K562 (cell line): ENCODE measurements around the gene DGCR2. TPM values are rescaled to one million over a fixed set of nuclear protein-coding genes. Genes with fewer than 3 reads are reported as not detected.

Source experiments
- BCL6 ChIP-seq: fragments of 250-450 bp; sonication (Bioruptor Pico); IDR thresholded peaks from 2 replicates; pipeline ENCODE4 v1.4.0; 2020
- CBX1 ChIP-seq: sonication (generic); IDR thresholded peaks from 2 replicates; pipeline ENCODE4 v1.6.1; 2016; ENCODE audit warnings: antibody characterized with exemption, low read depth, mild to moderate bottlenecking
- CEBPB ChIP-seq: fragments of 450-650 bp; IDR thresholded peaks from 2 replicates; pipeline ENCODE4 v1.6.1; 2016; ENCODE audit warnings: missing genetic modification characterization, missing compliant biosample characterization
- CREM ChIP-seq: IDR thresholded peaks from 2 replicates; pipeline ENCODE4 v1.6.1; 2014; ENCODE audit warnings: antibody characterized with exemption, low read depth
- ELF1 ChIP-seq: fragments of 200-800 bp; sonication (Bioruptor generic); IDR thresholded peaks from 2 replicates; pipeline ENCODE4 v1.6.1; 2016; ENCODE audit warnings: missing genetic modification characterization, missing compliant biosample characterization
- ETV6 ChIP-seq, 3 experiments: fragments of 150-350 bp in 1 of 3; sonication (generic) in 1 of 3; formaldehyde crosslinking in 1 of 3; IDR thresholded peaks; 2 replicates each; pipeline versions ENCODE4 v1.6.1 to v1.8.0; 2014 to 2022; ENCODE audit warnings: borderline replicate concordance in 2 of 3, low read depth in 2 of 3, antibody characterized with exemption in 1 of 3, low read length in 1 of 3, mild to moderate bottlenecking in 1 of 3, missing genetic modification reagents in 1 of 3
- FOXJ3 ChIP-seq: sonication (generic); formaldehyde crosslinking; IDR thresholded peaks from 2 replicates; pipeline ENCODE4 v1.4.0; 2020; ENCODE audit warnings: mild to moderate bottlenecking, missing genetic modification reagents
- PHF20 ChIP-seq: fragments of 450-650 bp; IDR thresholded peaks from 2 replicates; pipeline ENCODE4 v1.6.1; 2018; ENCODE audit not compliant: partially characterized antibody
- PHTF2 ChIP-seq: fragments of 250-450 bp; sonication (Bioruptor Pico); IDR thresholded peaks from 2 replicates; pipeline ENCODE4 v1.5.0; 2021; ENCODE audit warnings: mild to moderate bottlenecking
- POLR2AphosphoS2 ChIP-seq: IDR thresholded peaks from 2 replicates; pipeline ENCODE4 v1.6.1; 2012; ENCODE audit warnings: low read length, improper control_type of control experiment
- SIX5 ChIP-seq, 2 experiments: IDR thresholded peaks; 2 replicates each; pipeline ENCODE4 v1.6.1; 2011; ENCODE audit warnings: low read length in 2 of 2, borderline replicate concordance in 1 of 2, low read depth in 1 of 2, mild to moderate bottlenecking in 1 of 2, moderate library complexity in 1 of 2; ENCODE audit not compliant: insufficient read depth in 1 of 2
- SMAD1 ChIP-seq: fragments of 150-350 bp; IDR thresholded peaks from 2 replicates; pipeline ENCODE4 v1.6.1; 2014; ENCODE audit warnings: low read length, low read depth; ENCODE audit not compliant: partially characterized antibody
- SNRNP70 ChIP-seq: fragments of 200-400 bp; formaldehyde crosslinking; optimal IDR thresholded peaks from 2 replicates; pipeline ENCODE3; 2017; ENCODE audit warnings: low read depth, low read length
- TBP ChIP-seq: optimal IDR thresholded peaks from 2 replicates; pipeline ENCODE3; 2011; ENCODE audit warnings: low read depth, low read length, improper control_type of control experiment
- ZNF133 ChIP-seq: fragments of 250-450 bp; sonication (Bioruptor Pico); IDR thresholded peaks from 2 replicates; pipeline ENCODE4 v1.4.0; 2020; ENCODE audit warnings: mild to moderate bottlenecking
- ZNF174 ChIP-seq: fragments of 250-450 bp; sonication (Bioruptor Pico); IDR thresholded peaks from 2 replicates; pipeline ENCODE4 v1.4.0; 2020; ENCODE audit warnings: mild to moderate bottlenecking
- ZNF384 ChIP-seq: IDR thresholded peaks from 2 replicates; pipeline ENCODE4 v1.6.1; 2012; ENCODE audit warnings: low read depth, low read length, improper control_type of control experiment
- polyA plus RNA-seq, 8 experiments: library from polyadenylated mRNA; depleted of rRNA in 4 of 8; stranded (reverse) in 5 of 8; unstranded in 3 of 8; fragments of >200 nt; fragmentation: Nextera tagmentation in 2 of 8; fragmentation: Illumina TruSeq in 1 of 8; extraction: Ambion mirVana in 2 of 8; extraction: Trizol in 1 of 8; gene quantifications; 2 replicates each; pipeline versions ENCODE4 v1.2.1 to v1.2.3, GENCODE V29; 2011 to 2014; ENCODE audit warnings: inconsistent platforms in 1 of 8, missing spikeins in 1 of 8
- total RNA-seq, 7 experiments: library from RNA; depleted of rRNA in 6 of 7; stranded (reverse); fragments of >200 nt in 6 of 7; fragmentation: Illumina TruSeq in 2 of 7; extraction: Trizol in 2 of 7; gene quantifications; 2 replicates each; pipeline versions ENCODE4 v1.2.1 to v1.2.3, GENCODE V29; 2011 to 2021; ENCODE audit warnings: low replicate concordance in 1 of 7
- TF ChIP-seq, protein P1 (sequence below): fragments of 450-650 bp; IDR thresholded peaks from 2 replicates; pipeline ENCODE4 v1.7.1; 2018; ENCODE audit warnings: mild to moderate bottlenecking, low read depth; ENCODE audit not compliant: partially characterized antibody
- TF ChIP-seq, protein P2 (sequence below), 2 experiments: fragments of 450-650 bp in 1 of 2; sonication (generic) in 1 of 2; formaldehyde crosslinking in 1 of 2; IDR thresholded peaks in 1 of 2; conservative IDR thresholded peaks in 1 of 2; 2 replicates each; pipeline versions ENCODE4 v1.6.1 to v1.8.1; 2016 to 2023; ENCODE audit warnings: mild to moderate bottlenecking in 2 of 2, moderate library complexity in 2 of 2, inconsistent platforms in 1 of 2, missing genetic modification reagents in 1 of 2
- TF ChIP-seq, protein P3 (sequence below): fragments of 450-650 bp; conservative IDR thresholded peaks from 2 replicates; pipeline ENCODE4 v1.6.1; 2016; ENCODE audit warnings: missing genetic modification characterization, low read depth, mild to moderate bottlenecking, control low read depth, missing compliant biosample characterization
- TF ChIP-seq, protein P4 (sequence below): fragments of 450-650 bp; formaldehyde crosslinking; IDR thresholded peaks from 2 replicates; pipeline ENCODE4 v1.4.0; 2020; ENCODE audit warnings: mild to moderate bottlenecking, mixed read lengths

The DGCR2 gene
- total and polyA plus RNA-seq, 9 of the 15 experiments (the other 6 are each of a cell fraction or from before 2014, with no cell fraction given), result 0.69 to 101 (median 56.4) TPM

- TF ChIP-seq ZNF133 (CRISPR knock-in tag) (peak; percentile 35; the same call in 1 of the 2 replicates), CREM (no peak), SIX5 (IDR thresholded peaks at IDR 0.05; ENCODE audit: borderline replicate concordance in 1 of 2, insufficient read depth in 1 of 2, low read depth in 1 of 2, low read length in 2 of 2) (no peak), ELF1 (no peak), PHF20 (peak; percentile 68), ZNF174 (CRISPR knock-in tag) (no peak), SNRNP70 (no peak), TBP (peak; percentile 18), SMAD1 (peak; percentile 37), FOXJ3 (CRISPR knock-in tag) (no peak), BCL6 (no peak), CBX1 (no peak), PHTF2 (CRISPR knock-in tag) (no peak), ETV6 (IDR thresholded peaks at IDR 0.05; ENCODE audit: borderline replicate concordance in 1 of 2, low read depth in 2 of 2, low read length in 1 of 2) (no peak), ETV6 (CRISPR knock-in tag; IDR thresholded peaks at IDR 0.05; ENCODE audit: borderline replicate concordance) (no peak), CEBPB (tag) (no peak), POLR2AphosphoS2 (no peak), ZNF384 (no peak)
- TF ChIP-seq, protein P1, sequence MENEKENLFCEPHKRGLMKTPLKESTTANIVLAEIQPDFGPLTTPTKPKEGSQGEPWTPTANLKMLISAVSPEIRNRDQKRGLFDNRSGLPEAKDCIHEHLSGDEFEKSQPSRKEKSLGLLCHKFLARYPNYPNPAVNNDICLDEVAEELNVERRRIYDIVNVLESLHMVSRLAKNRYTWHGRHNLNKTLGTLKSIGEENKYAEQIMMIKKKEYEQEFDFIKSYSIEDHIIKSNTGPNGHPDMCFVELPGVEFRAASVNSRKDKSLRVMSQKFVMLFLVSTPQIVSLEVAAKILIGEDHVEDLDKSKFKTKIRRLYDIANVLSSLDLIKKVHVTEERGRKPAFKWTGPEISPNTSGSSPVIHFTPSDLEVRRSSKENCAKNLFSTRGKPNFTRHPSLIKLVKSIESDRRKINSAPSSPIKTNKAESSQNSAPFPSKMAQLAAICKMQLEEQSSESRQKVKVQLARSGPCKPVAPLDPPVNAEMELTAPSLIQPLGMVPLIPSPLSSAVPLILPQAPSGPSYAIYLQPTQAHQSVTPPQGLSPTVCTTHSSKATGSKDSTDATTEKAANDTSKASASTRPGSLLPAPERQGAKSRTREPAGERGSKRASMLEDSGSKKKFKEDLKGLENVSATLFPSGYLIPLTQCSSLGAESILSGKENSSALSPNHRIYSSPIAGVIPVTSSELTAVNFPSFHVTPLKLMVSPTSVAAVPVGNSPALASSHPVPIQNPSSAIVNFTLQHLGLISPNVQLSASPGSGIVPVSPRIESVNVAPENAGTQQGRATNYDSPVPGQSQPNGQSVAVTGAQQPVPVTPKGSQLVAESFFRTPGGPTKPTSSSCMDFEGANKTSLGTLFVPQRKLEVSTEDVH, result no peak
- TF ChIP-seq, protein P2, sequence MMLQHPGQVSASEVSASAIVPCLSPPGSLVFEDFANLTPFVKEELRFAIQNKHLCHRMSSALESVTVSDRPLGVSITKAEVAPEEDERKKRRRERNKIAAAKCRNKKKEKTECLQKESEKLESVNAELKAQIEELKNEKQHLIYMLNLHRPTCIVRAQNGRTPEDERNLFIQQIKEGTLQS (IDR thresholded peaks at IDR 0.05), result no peak
- TF ChIP-seq, protein P2 (CRISPR knock-in tag; conservative IDR thresholded peaks at IDR 0.05), result no peak
- TF ChIP-seq, protein P3, sequence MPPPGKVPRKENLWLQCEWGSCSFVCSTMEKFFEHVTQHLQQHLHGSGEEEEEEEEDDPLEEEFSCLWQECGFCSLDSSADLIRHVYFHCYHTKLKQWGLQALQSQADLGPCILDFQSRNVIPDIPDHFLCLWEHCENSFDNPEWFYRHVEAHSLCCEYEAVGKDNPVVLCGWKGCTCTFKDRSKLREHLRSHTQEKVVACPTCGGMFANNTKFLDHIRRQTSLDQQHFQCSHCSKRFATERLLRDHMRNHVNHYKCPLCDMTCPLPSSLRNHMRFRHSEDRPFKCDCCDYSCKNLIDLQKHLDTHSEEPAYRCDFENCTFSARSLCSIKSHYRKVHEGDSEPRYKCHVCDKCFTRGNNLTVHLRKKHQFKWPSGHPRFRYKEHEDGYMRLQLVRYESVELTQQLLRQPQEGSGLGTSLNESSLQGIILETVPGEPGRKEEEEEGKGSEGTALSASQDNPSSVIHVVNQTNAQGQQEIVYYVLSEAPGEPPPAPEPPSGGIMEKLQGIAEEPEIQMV, result no peak
- TF ChIP-seq, protein P4, sequence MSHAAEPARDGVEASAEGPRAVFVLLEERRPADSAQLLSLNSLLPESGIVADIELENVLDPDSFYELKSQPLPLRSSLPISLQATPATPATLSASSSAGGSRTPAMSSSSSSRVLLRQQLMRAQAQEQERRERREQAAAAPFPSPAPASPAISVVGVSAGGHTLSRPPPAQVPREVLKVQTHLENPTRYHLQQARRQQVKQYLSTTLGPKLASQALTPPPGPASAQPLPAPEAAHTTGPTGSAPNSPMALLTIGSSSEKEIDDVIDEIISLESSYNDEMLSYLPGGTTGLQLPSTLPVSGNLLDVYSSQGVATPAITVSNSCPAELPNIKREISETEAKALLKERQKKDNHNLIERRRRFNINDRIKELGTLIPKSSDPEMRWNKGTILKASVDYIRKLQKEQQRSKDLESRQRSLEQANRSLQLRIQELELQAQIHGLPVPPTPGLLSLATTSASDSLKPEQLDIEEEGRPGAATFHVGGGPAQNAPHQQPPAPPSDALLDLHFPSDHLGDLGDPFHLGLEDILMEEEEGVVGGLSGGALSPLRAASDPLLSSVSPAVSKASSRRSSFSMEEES (CRISPR knock-in tag), result no peak
These were observed 710 bp upstream of the DGCR2 start (continued) for GRCh38 chr22:19122752-19123492.
